IgD-negative memory B cell (primary cell): Measurements from ENCODE around the gene PAQR8. TPM values are rescaled to one million over a fixed set of nuclear protein-coding genes. Genes with fewer than 3 reads are reported as not detected.
"Not testable (repeated sequence)": the region's sequence is repeated elsewhere in the genome, so short reads cannot be mapped to it uniquely, and the experiment has no call there.

ENCODE experiments used
- H3K27ac Mint-ChIP-seq, 3 donors: one replicate each; pipeline ENCODE4 v1.8.0; 2020 to 2022; ENCODE audit warnings: mild to moderate bottlenecking in 3 of 3, mixed read lengths in 3 of 3, moderate library complexity in 1 of 3
- H3K27me3 Mint-ChIP-seq: one replicate; pipeline ENCODE4 v1.8.0; 2021; ENCODE audit warnings: mixed read lengths
- H3K36me3 Mint-ChIP-seq: one replicate; pipeline ENCODE4 v1.8.0; 2020; ENCODE audit warnings: mild to moderate bottlenecking, mixed read lengths
- H3K4me1 Mint-ChIP-seq, 3 donors: one replicate each; pipeline ENCODE4 v1.8.0; 2020 to 2022; ENCODE audit warnings: mixed read lengths in 3 of 3, mild to moderate bottlenecking in 1 of 3
- H3K4me3 Mint-ChIP-seq, 4 donors: one replicate each; pipeline ENCODE4 v1.8.0; 2020 to 2022; ENCODE audit warnings: mild to moderate bottlenecking in 4 of 4, mixed read lengths in 4 of 4, moderate library complexity in 3 of 4
- H3K9me3 Mint-ChIP-seq, 3 donors: one replicate each; pipeline ENCODE4 v1.8.0; 2020 to 2021; ENCODE audit warnings: mixed read lengths in 3 of 3, mild to moderate bottlenecking in 1 of 3
- polyA plus RNA-seq: library from polyadenylated mRNA; unstranded; fragments of 300-500 nt; fragmentation: Illumina TruSeq; gene quantifications from one replicate; pipeline ENCODE4 v1.2.3, GENCODE V29; 2021

Gene PAQR8
- polyA plus RNA-seq, 1 donor from 2014 or later: 6.4 TPM

GRCh38 chr6:52420668-52421358 is 58.9 kb downstream of the PAQR8 start:
- Mint-ChIP-seq H3K4me1 (peaks cover 4 to 11% (median 7%) of the 10 kb centered on the region in 3 donors), H3K27me3 (no peaks in the 10 kb centered on the region)

GRCh38 chr6:52422156-52422555 is 60.2 kb downstream of the PAQR8 start:
- Mint-ChIP-seq H3K27ac (no peak overlapping the region), H3K9me3 (no peaks in the 10 kb centered on the region), H3K36me3 (no peaks in the 10 kb centered on the region)

More at GRCh38 chr6:52420668-52421358, 58.9 kb downstream of the PAQR8 start:
- H3K27ac Mint-ChIP-seq: no peak overlapping the region
- no peaks in the 10 kb centered on the region for H3K36me3 Mint-ChIP-seq
- no peak overlapping the region for H3K4me3 Mint-ChIP-seq
- H3K9me3 Mint-ChIP-seq: no peaks in the 10 kb centered on the region

GRCh38 chr6:52423448-52423847 is 61.5 kb downstream of the PAQR8 start:
- no peak overlapping the region for H3K4me3 Mint-ChIP-seq
- peaks cover 0 to 5% (median 0%) of the 10 kb centered on the region in 3 donors for H3K4me1 Mint-ChIP-seq

More at GRCh38 chr6:52422156-52422555, 60.2 kb downstream of the PAQR8 start:
- H3K27me3 Mint-ChIP-seq: no peaks in the 10 kb centered on the region
- H3K4me1 Mint-ChIP-seq: peaks cover 0 to 5% (median 0%) of the 10 kb centered on the region in 3 donors
- H3K4me3 Mint-ChIP-seq: no peak overlapping the region

GRCh38 chr6:52423971-52424381 is 62.0 kb downstream of the PAQR8 start:
- no peak overlapping the region for H3K4me3 Mint-ChIP-seq
- no peaks in the 10 kb centered on the region for H3K27me3 Mint-ChIP-seq
- no peaks in the 10 kb centered on the region for H3K9me3 Mint-ChIP-seq
- H3K4me1 Mint-ChIP-seq: peaks cover 0 to 5% (median 0%) of the 10 kb centered on the region in 3 donors
- no peaks in the 10 kb centered on the region for H3K36me3 Mint-ChIP-seq
- no peak overlapping the region for H3K27ac Mint-ChIP-seq

More at GRCh38 chr6:52423448-52423847, 61.5 kb downstream of the PAQR8 start:
- Mint-ChIP-seq H3K27ac (no peak overlapping the region), H3K9me3 (no peaks in the 10 kb centered on the region), H3K27me3 (no peaks in the 10 kb centered on the region), H3K36me3 (no peaks in the 10 kb centered on the region)

- Mint-ChIP-seq H3K9me3 (peaks cover 0 to 3% (median 0%) of the 10 kb centered on the region in 3 donors), H3K27ac (no peak overlapping the region), H3K4me1 (peaks cover 0 to 2% (median 0%) of the 10 kb centered on the region in 3 donors), H3K4me3 (no peak overlapping the region), H3K36me3 (peaks cover 1% of the 10 kb centered on the region), H3K27me3 (no peaks in the 10 kb centered on the region)
These were observed 62.6 kb downstream of the PAQR8 start for GRCh38 chr6:52424513-52424912.

- H3K27ac Mint-ChIP-seq: no peak overlapping the region
- peaks cover 0 to 4% (median 0%) of the 10 kb centered on the region in 3 donors for H3K9me3 Mint-ChIP-seq
- peaks cover 9% of the 10 kb centered on the region for H3K36me3 Mint-ChIP-seq
- no peak overlapping the region for H3K4me3 Mint-ChIP-seq
- H3K4me1 Mint-ChIP-seq: peaks cover 0 to 1% (median 0%) of the 10 kb centered on the region in 3 donors
- no peaks in the 10 kb centered on the region for H3K27me3 Mint-ChIP-seq
These were observed 64.7 kb downstream of the PAQR8 start for GRCh38 chr6:52426667-52427066.

- H3K36me3 Mint-ChIP-seq: peaks cover 20% of the 10 kb centered on the region
- not testable (repeated sequence) for H3K27me3 Mint-ChIP-seq, H3K4me3 Mint-ChIP-seq, H3K4me1 Mint-ChIP-seq, H3K27ac Mint-ChIP-seq, H3K9me3 Mint-ChIP-seq
These were observed 71.3 kb downstream of the PAQR8 start for GRCh38 chr6:52433294-52433693.

- Mint-ChIP-seq H3K27me3 (no peaks in the 10 kb centered on the region), H3K36me3 (peaks cover 20% of the 10 kb centered on the region), H3K27ac (no peak overlapping the region), H3K4me1 (peaks cover 0 to 3% (median 1%) of the 10 kb centered on the region in 3 donors), H3K4me3 (no peak overlapping the region), H3K9me3 (no peaks in the 10 kb centered on the region)
These were observed 73.4 kb downstream of the PAQR8 start for GRCh38 chr6:52435345-52435744.

GRCh38 chr6:52438926-52439325 is 77.0 kb downstream of the PAQR8 start:
- no peak overlapping the region for H3K27ac Mint-ChIP-seq

GRCh38 chr6:52454556-52454955 is 92.6 kb downstream of the PAQR8 start:
- Mint-ChIP-seq H3K36me3 (peaks cover 23% of the 10 kb centered on the region), H3K27me3 (no peaks in the 10 kb centered on the region), H3K27ac (no peak overlapping the region), H3K4me1 (no peaks in the 10 kb centered on the region), H3K9me3 (peaks cover 1 to 11% (median 11%) of the 10 kb centered on the region in 3 donors), H3K4me3 (no peak overlapping the region)

More at GRCh38 chr6:52438926-52439325, 77.0 kb downstream of the PAQR8 start:
- Mint-ChIP-seq H3K4me3 (no peak overlapping the region), H3K9me3 (peaks cover 0 to 2% (median 0%) of the 10 kb centered on the region in 3 donors), H3K27me3 (no peaks in the 10 kb centered on the region), H3K4me1 (peaks cover under 1 to 4% (median 4%) of the 10 kb centered on the region in 3 donors), H3K36me3 (peaks cover 10% of the 10 kb centered on the region)

GRCh38 chr6:52457096-52457495 is 95.1 kb downstream of the PAQR8 start:
- Mint-ChIP-seq H3K36me3 (peaks cover 14% of the 10 kb centered on the region), H3K27ac (peak overlapping the region in 1 of 3 donors; percentile 20), H3K4me3 (no peak overlapping the region), H3K4me1 (no peaks in the 10 kb centered on the region), H3K9me3 (peaks cover 0 to 8% (median 0%) of the 10 kb centered on the region in 3 donors), H3K27me3 (no peaks in the 10 kb centered on the region)

Other genes with a start within 250 kb of the PAQR8 start
- gene IL17A, start 175.8 kb upstream of the PAQR8 start, polyA plus RNA-seq: not detected
- gene IL17F, start 117.7 kb upstream of the PAQR8 start, polyA plus RNA-seq: not detected
- gene MCM3, start 77.4 kb upstream of the PAQR8 start, polyA plus RNA-seq: 56.1 TPM
- gene EFHC1, start 58.2 kb downstream of the PAQR8 start, polyA plus RNA-seq: 7.1 TPM
- gene TRAM2, start 214.9 kb downstream of the PAQR8 start, polyA plus RNA-seq: 7.5 TPM